ENCODE data around the gene TMEM178B.

Gene TMEM178B

DNA sequence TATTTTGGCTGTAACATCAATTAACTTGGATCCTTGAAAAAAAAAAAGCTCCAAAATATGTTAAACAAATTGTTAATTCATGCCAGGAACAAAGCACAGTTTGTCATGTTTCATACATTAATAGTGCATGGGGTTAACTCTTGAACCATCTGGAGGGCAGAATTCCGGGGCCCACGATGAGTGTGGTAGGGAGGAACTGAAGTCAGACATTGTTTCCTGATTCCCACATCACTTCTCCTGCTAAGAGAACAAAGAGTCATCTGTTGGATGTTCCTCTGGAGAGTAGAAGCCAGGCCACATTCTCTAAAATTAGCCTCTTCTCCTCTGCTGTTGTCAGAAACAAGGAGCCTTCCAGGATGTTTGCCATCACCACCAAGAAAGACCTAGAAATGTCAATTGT is 54.6 kb downstream of the TMEM178B start:
- Histone ChIP-seq H3K9me3 (ENCODE audit: control insufficient read depth, insufficient read depth, low read depth, low read length) (no peaks in the 10 kb centered on the region), H3K4me1 (ENCODE audit: control insufficient read depth, insufficient read depth, low read length) (no peaks in the 10 kb centered on the region), H3K36me3 (ENCODE audit: control insufficient read depth in 2 of 2, insufficient read depth in 1 of 2, low read length in 2 of 2) (no peaks in the 10 kb centered on the region), H3K27ac (ENCODE audit: extremely low read depth, low read depth, low read length) (no peak overlapping the region), H3K4me3 (ENCODE audit: low read depth, low read length) (no peak overlapping the region)
- ChIA-PET POLR2A (no interaction called here), CTCF (interaction anchor here (0.9 kb wide), 1 partner anchor 22 kb away, joined by 3 read pairs; no protein-coding TSS in a partner anchor)
- TF ChIP-seq ZNF510 (tag by site-specific recombination; IDR thresholded peaks at IDR 0.05; ENCODE audit: insufficient replicate concordance) = no peak
- no peak for TF ChIP-seq ZNF266 (tag by site-specific recombination; IDR thresholded peaks at IDR 0.05; ENCODE audit: low read depth)

DNA sequence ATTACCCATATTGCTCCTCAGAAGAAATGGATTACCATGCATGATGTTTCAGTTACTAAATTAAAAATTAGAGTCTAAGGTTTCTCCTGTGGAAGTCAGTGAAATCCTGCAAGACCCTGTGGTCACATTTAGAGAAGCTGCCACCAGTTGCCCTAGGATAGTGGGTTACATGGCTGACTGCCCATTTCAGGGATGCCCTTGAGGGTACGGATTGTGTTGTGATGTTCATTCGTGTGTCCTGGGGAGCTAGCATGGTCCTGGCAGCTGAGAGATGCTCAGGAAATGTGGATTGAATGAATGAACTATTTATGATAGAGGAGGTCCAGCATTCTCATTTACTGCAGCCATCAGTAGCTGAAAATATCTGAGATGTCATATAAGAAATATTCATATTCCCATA is 55.1 kb downstream of the TMEM178B start:
- H3K4me3 ChIP-seq (ENCODE audit: low read depth, low read length) = no peak overlapping the region
- CTCF ChIA-PET = interaction anchor here (0.9 kb wide), 1 partner anchor 21 kb away, joined by 3 read pairs; no protein-coding TSS in a partner anchor
- POLR2A ChIA-PET = no interaction called here

DNA sequence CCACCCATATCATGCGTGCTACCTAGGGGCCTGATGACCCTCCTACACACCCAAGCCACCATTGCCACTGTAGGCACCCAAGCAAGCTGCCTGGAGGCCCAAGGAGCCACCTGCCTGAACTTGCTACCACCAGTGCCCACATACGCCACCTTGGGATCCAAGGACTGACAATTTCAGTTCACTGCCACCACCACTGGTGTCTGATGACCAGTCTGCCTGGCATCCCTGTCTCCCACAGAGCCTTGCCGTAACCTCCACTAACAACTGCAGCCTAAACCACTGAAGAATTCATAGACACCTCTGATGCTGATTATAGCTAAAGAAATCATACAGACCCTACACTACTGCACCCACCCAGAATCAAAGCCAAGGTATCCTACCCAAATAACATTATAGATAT is 58.8 kb downstream of the TMEM178B start:
- Histone ChIP-seq H3K36me3 (ENCODE audit: control insufficient read depth in 2 of 2, insufficient read depth in 1 of 2, low read length in 2 of 2) (no peaks in the 10 kb centered on the region), H3K9me3 (ENCODE audit: control insufficient read depth, insufficient read depth, low read depth, low read length) (no peaks in the 10 kb centered on the region), H3K4me1 (ENCODE audit: control insufficient read depth, insufficient read depth, low read length) (no peaks in the 10 kb centered on the region), H3K27ac (ENCODE audit: extremely low read depth, low read depth, low read length) (no peak overlapping the region), H3K4me3 (ENCODE audit: low read depth, low read length) (no peak overlapping the region)
- ChIA-PET CTCF (interaction anchor here (0.6 kb wide), 1 partner anchor 1067 kb away, joined by 3 read pairs; no protein-coding TSS in a partner anchor), POLR2A (no interaction called here)
- no peak for TF ChIP-seq ZNF610 (tag by site-specific recombination; IDR thresholded peaks at IDR 0.05; ENCODE audit: borderline replicate concordance)
- no peak for TF ChIP-seq ZNF777 (tag by site-specific recombination; IDR thresholded peaks at IDR 0.05; ENCODE audit: borderline replicate concordance)
- TF ChIP-seq, protein P1, sequence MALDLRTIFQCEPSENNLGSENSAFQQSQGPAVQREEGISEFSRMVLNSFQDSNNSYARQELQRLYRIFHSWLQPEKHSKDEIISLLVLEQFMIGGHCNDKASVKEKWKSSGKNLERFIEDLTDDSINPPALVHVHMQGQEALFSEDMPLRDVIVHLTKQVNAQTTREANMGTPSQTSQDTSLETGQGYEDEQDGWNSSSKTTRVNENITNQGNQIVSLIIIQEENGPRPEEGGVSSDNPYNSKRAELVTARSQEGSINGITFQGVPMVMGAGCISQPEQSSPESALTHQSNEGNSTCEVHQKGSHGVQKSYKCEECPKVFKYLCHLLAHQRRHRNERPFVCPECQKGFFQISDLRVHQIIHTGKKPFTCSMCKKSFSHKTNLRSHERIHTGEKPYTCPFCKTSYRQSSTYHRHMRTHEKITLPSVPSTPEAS (tag by site-specific recombination; IDR thresholded peaks at IDR 0.05) = no peak
- TF ChIP-seq ZSCAN16 (tag by site-specific recombination; IDR thresholded peaks at IDR 0.05) = no peak
- TF ChIP-seq ZNF155 (tag by site-specific recombination; IDR thresholded peaks at IDR 0.05) = no peak
- TF ChIP-seq, protein P2, sequence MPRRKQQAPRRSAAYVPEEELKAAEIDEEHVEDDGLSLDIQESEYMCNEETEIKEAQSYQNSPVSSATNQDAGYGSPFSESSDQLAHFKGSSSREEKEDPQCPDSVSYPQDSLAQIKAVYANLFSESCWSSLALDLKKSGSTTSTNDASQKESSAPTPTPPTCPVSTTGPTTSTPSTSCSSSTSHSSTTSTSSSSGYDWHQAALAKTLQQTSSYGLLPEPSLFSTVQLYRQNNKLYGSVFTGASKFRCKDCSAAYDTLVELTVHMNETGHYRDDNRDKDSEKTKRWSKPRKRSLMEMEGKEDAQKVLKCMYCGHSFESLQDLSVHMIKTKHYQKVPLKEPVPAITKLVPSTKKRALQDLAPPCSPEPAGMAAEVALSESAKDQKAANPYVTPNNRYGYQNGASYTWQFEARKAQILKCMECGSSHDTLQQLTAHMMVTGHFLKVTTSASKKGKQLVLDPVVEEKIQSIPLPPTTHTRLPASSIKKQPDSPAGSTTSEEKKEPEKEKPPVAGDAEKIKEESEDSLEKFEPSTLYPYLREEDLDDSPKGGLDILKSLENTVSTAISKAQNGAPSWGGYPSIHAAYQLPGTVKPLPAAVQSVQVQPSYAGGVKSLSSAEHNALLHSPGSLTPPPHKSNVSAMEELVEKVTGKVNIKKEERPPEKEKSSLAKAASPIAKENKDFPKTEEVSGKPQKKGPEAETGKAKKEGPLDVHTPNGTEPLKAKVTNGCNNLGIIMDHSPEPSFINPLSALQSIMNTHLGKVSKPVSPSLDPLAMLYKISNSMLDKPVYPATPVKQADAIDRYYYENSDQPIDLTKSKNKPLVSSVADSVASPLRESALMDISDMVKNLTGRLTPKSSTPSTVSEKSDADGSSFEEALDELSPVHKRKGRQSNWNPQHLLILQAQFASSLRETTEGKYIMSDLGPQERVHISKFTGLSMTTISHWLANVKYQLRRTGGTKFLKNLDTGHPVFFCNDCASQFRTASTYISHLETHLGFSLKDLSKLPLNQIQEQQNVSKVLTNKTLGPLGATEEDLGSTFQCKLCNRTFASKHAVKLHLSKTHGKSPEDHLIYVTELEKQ (tag by site-specific recombination; IDR thresholded peaks at IDR 0.05; ENCODE audit: borderline replicate concordance) = no peak
- TF ChIP-seq ZNF302 (tag by site-specific recombination; IDR thresholded peaks at IDR 0.05; ENCODE audit: low read depth) = no peak
- TF ChIP-seq ZNF658 (tag by site-specific recombination; IDR thresholded peaks at IDR 0.05) = no peak
- no peak for TF ChIP-seq YY2 (tag by site-specific recombination; IDR thresholded peaks at IDR 0.05)

More for the DNA sequence above, 55.1 kb downstream of the TMEM178B start:
- TF ChIP-seq ZNF292 (tag by site-specific recombination; IDR thresholded peaks at IDR 0.05; ENCODE audit: borderline replicate concordance, low read depth) (no peak), ZNF785 (tag by site-specific recombination; IDR thresholded peaks at IDR 0.05) (no peak), ZIC2 (tag by site-specific recombination; IDR thresholded peaks at IDR 0.05) (no peak), ZNF10 (tag by site-specific recombination; IDR thresholded peaks at IDR 0.05) (no peak), ZNF335 (tag by site-specific recombination; conservative IDR thresholded peaks at IDR 0.05) (no peak), ZNF114 (tag by site-specific recombination; IDR thresholded peaks at IDR 0.05) (no peak), ZNF747 (tag by site-specific recombination; IDR thresholded peaks at IDR 0.05) (no peak), FEZF1 (tag by site-specific recombination; IDR thresholded peaks at IDR 0.05) (no peak), ZNF350 (tag by site-specific recombination; IDR thresholded peaks at IDR 0.05) (no peak), ZNF670 (tag by site-specific recombination; IDR thresholded peaks at IDR 0.05; ENCODE audit: low read depth) (no peak), ZBTB7A (tag by site-specific recombination; IDR thresholded peaks at IDR 0.05; ENCODE audit: low read depth) (no peak), ZNF155 (tag by site-specific recombination; IDR thresholded peaks at IDR 0.05) (no peak), HOXC10 (CRISPR knock-in tag; IDR thresholded peaks at IDR 0.05) (no peak), ZNF404 (tag by site-specific recombination; IDR thresholded peaks at IDR 0.05) (no peak), GLI4 (tag by site-specific recombination; IDR thresholded peaks at IDR 0.05) (no peak), YY2 (tag by site-specific recombination; IDR thresholded peaks at IDR 0.05) (no peak), ZBTB1 (tag by site-specific recombination; IDR thresholded peaks at IDR 0.05) (no peak), KLF1 (tag by site-specific recombination; IDR thresholded peaks at IDR 0.05) (no peak)
- TF ChIP-seq, protein P3, sequence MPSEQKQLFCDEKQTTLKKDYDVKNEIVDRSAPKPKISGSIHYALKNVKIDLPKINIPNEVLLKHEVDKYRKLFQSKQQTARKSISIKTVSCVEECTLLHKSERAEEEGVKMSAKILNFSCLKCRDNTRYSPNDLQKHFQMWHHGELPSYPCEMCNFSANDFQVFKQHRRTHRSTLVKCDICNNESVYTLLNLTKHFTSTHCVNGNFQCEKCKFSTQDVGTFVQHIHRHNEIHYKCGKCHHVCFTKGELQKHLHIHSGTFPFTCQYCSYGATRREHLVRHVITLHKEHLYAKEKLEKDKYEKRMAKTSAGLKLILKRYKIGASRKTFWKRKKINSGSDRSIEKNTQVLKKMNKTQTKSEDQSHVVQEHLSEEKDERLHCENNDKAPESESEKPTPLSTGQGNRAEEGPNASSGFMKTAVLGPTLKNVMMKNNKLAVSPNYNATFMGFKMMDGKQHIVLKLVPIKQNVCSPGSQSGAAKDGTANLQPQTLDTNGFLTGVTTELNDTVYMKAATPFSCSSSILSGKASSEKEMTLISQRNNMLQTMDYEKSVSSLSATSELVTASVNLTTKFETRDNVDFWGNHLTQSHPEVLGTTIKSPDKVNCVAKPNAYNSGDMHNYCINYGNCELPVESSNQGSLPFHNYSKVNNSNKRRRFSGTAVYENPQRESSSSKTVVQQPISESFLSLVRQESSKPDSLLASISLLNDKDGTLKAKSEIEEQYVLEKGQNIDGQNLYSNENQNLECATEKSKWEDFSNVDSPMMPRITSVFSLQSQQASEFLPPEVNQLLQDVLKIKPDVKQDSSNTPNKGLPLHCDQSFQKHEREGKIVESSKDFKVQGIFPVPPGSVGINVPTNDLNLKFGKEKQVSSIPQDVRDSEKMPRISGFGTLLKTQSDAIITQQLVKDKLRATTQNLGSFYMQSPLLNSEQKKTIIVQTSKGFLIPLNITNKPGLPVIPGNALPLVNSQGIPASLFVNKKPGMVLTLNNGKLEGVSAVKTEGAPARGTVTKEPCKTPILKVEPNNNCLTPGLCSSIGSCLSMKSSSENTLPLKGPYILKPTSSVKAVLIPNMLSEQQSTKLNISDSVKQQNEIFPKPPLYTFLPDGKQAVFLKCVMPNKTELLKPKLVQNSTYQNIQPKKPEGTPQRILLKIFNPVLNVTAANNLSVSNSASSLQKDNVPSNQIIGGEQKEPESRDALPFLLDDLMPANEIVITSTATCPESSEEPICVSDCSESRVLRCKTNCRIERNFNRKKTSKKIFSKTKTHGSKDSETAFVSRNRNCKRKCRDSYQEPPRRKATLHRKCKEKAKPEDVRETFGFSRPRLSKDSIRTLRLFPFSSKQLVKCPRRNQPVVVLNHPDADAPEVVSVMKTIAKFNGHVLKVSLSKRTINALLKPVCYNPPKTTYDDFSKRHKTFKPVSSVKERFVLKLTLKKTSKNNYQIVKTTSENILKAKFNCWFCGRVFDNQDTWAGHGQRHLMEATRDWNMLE (tag by site-specific recombination; conservative IDR thresholded peaks at IDR 0.05; ENCODE audit: low read depth) = no peak
- TF ChIP-seq, protein P4, sequence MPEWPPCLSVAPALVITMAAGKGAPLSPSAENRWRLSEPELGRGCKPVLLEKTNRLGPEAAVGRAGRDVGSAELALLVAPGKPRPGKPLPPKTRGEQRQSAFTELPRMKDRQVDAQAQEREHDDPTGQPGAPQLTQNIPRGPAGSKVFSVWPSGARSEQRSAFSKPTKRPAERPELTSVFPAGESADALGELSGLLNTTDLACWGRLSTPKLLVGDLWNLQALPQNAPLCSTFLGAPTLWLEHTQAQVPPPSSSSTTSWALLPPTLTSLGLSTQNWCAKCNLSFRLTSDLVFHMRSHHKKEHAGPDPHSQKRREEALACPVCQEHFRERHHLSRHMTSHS (tag by site-specific recombination; IDR thresholded peaks at IDR 0.05) = no peak
- H3K27ac ChIP-seq (ENCODE audit: extremely low read depth, low read depth, low read length) = no peak overlapping the region
- no peaks in the 10 kb centered on the region for H3K9me3 ChIP-seq (ENCODE audit: control insufficient read depth, insufficient read depth, low read depth, low read length)
- H3K4me1 ChIP-seq (ENCODE audit: control insufficient read depth, insufficient read depth, low read length) = no peaks in the 10 kb centered on the region
- H3K36me3 ChIP-seq (ENCODE audit: control insufficient read depth in 2 of 2, insufficient read depth in 1 of 2, low read length in 2 of 2) = no peaks in the 10 kb centered on the region
